ENCODE measurements around the gene XKR8. TPM values are rescaled to one million over a fixed set of nuclear protein-coding genes. Genes with fewer than 3 reads are reported as not detected.

XKR8 gene
- total RNA-seq, 2 experiments from 2014 or later: 0.38 to 2.3 TPM

DNA sequence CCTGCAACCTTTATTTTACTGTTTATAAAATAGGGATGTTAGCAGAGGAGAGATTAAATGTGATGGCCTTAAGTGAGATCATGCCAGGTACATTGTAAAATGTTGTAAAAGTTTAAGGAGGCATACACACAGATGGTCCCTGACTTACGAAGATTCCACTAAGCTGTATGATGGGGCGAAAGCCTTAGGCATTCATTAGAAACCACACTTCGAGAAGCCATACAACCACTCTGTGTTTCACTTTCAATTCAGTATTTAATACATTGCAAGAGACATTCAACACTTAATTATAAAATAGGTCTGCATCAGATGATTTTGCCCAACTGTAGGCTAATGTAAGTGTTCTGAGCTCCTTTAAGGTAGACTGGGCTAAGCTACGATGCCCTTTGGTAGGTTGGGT lies 21.3 kb upstream of the XKR8 start:
- no peaks in the 10 kb centered on the region for H3K9me3 ChIP-seq (ENCODE audit: low read length)
- H3K27ac ChIP-seq (ENCODE audit: low read depth, low read length, poor library complexity, severe bottlenecking): no peak overlapping the region
- H3K4me3 ChIP-seq (ENCODE audit: low read depth, low read length, poor library complexity, severe bottlenecking): no peak overlapping the region
- no peaks in the 10 kb centered on the region for H3K36me3 ChIP-seq (ENCODE audit: insufficient read depth, low read length)
- no peaks in the 10 kb centered on the region for H3K79me2 ChIP-seq (ENCODE audit: insufficient read depth, low read depth, low read length)
- H2AFZ ChIP-seq (ENCODE audit: low read length): no peak overlapping the region
- TF ChIP-seq EZH2phosphoT487 (IDR thresholded peaks at IDR 0.05; ENCODE audit: borderline replicate concordance, low read depth, low read length): no peak
- TF ChIP-seq, protein P1, sequence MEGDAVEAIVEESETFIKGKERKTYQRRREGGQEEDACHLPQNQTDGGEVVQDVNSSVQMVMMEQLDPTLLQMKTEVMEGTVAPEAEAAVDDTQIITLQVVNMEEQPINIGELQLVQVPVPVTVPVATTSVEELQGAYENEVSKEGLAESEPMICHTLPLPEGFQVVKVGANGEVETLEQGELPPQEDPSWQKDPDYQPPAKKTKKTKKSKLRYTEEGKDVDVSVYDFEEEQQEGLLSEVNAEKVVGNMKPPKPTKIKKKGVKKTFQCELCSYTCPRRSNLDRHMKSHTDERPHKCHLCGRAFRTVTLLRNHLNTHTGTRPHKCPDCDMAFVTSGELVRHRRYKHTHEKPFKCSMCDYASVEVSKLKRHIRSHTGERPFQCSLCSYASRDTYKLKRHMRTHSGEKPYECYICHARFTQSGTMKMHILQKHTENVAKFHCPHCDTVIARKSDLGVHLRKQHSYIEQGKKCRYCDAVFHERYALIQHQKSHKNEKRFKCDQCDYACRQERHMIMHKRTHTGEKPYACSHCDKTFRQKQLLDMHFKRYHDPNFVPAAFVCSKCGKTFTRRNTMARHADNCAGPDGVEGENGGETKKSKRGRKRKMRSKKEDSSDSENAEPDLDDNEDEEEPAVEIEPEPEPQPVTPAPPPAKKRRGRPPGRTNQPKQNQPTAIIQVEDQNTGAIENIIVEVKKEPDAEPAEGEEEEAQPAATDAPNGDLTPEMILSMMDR (conservative IDR thresholded peaks at IDR 0.05; ENCODE audit: low read length): no peak
- peaks cover 19% of the 10 kb centered on the region for H3K4me1 ChIP-seq (ENCODE audit: insufficient read depth, low read length, poor library complexity, severe bottlenecking)
- H3K9me2 ChIP-seq (ENCODE audit: insufficient read depth, low read length): no peaks in the 10 kb centered on the region
- no peak overlapping the region for H3K4me2 ChIP-seq (ENCODE audit: low read length)
- no TSS peak for BruUV-seq (replicated peaks)
- DNase-seq (ENCODE audit: low spot score): no peak
- no peaks in the 10 kb centered on the region for H4K20me1 ChIP-seq (ENCODE audit: insufficient read depth, low read length)
- ChIA-PET CTCF (ENCODE audit: unreplicated experiment) (no interaction called here), POLR2A (no interaction called here)
- intact Hi-C loops (cut with micrococcal nuclease; ENCODE audit: unreplicated experiment): no loop called here

DNA sequence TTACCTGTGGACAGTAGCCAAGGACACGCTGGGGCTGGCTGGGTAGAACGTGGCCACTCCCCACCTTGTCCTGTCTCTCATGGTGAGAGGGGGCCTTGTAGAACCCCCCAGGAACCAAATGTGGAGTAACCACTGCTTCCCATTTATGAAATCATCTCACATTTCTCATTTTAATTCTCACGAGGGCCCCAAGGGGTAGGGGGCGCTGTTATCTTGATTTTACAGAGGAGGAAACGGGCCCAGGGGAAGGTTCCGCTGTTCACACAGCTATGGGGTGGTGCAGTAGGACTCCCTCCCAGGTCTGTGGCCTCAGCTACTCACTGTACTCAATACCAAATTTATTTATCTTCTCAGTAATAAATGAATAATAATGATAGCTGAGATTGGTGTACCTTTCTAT lies 19.5 kb upstream of the XKR8 start:
- intact Hi-C loops (cut with micrococcal nuclease; ENCODE audit: unreplicated experiment): loop anchor here (2.0 kb wide), 1 partner anchor 269 kb away; no protein-coding TSS in a partner anchor

More for the DNA sequence above, 19.5 kb upstream of the XKR8 start:
- peak; percentile 78 for DNase-seq (ENCODE audit: low spot score)
- H2AFZ ChIP-seq (ENCODE audit: low read length): peak overlapping the region; percentile 65
- no peak overlapping the region for H3K27ac ChIP-seq (ENCODE audit: low read depth, low read length, poor library complexity, severe bottlenecking)
- H3K9me2 ChIP-seq (ENCODE audit: insufficient read depth, low read length): no peaks in the 10 kb centered on the region
- H3K4me3 ChIP-seq (ENCODE audit: low read depth, low read length, poor library complexity, severe bottlenecking): no peak overlapping the region
- H3K4me1 ChIP-seq (ENCODE audit: insufficient read depth, low read length, poor library complexity, severe bottlenecking): peaks cover 11% of the 10 kb centered on the region
- ChIA-PET CTCF (ENCODE audit: unreplicated experiment) (no interaction called here), POLR2A (interaction anchor here (0.7 to 1.2 kb wide), 2 partner anchors 87 to 137 kb away, joined by 3 read pairs; no protein-coding TSS in a partner anchor)
- no peaks in the 10 kb centered on the region for H3K9me3 ChIP-seq (ENCODE audit: low read length)
- H3K4me2 ChIP-seq (ENCODE audit: low read length): no peak overlapping the region
- BruUV-seq (replicated peaks): no TSS peak
- no peaks in the 10 kb centered on the region for H3K79me2 ChIP-seq (ENCODE audit: insufficient read depth, low read depth, low read length)
- H4K20me1 ChIP-seq (ENCODE audit: insufficient read depth, low read length): no peaks in the 10 kb centered on the region
- TF ChIP-seq, protein P1 (conservative IDR thresholded peaks at IDR 0.05; ENCODE audit: low read length): peak; percentile 87
- no peak for TF ChIP-seq EZH2phosphoT487 (IDR thresholded peaks at IDR 0.05; ENCODE audit: borderline replicate concordance, low read depth, low read length)
- no peaks in the 10 kb centered on the region for H3K36me3 ChIP-seq (ENCODE audit: insufficient read depth, low read length)
